ENCODE data around the gene IGF2BP3.

Gene IGF2BP3

DNA sequence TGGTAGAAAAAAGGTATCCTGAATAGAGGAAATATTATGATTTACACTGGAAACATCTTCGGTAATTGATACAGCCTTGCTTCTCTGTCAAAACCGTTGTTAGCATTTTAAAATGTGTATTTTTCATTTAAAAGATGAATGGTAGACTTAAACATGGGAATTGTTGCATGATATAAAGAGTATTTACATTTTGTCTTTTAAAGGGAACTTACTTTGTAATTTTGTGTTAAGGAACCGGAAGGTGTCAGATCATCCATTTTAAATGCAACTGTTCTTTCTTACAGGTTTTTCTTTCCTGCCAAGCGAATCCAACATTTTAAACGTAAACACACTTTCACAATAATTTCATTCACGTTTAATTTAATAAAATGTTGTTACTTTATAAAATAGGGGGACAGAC is 1.8 kb upstream of the IGF2BP3 start:
- DNase-seq (ENCODE audit: low read depth), result no peak

DNA sequence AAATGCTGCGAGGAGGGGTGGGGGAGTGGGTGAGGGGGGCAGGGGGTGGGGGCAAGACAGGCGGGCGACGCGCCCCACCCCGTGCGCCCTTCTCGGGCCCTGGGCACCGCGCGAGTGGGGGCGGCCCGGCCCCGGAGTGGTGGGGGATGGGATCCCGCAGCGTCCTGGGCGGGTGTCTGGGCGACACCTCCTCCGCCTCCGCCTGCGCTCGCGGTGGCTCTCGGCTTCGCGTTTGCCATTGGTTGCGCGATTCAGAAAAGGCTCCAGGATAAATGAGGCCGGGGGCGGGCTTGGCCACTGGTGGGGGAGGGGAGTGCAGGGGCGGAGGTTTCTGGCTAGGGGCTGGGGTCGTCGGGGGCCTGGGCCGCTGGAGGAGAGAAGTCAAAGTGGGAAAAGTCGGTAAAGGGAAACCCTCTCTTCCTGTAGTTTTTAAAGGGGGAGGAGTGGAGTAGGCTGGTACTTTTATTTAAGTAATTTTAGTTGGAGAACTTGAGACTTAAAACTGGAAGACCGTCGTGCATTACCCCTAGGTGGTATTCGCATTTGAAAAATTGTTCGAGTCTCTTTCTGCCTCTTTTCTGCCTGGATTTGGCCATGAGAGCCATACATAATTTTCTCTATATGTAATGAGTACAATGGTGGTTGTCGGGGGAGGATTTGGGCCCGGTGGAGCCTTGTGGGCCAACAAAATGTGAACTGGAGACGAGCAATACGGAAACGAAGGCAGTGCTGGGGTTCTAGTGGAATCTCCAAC is 992 bp upstream of the IGF2BP3 start:
- DNase-seq (ENCODE audit: low read depth), result no peak

DNA sequence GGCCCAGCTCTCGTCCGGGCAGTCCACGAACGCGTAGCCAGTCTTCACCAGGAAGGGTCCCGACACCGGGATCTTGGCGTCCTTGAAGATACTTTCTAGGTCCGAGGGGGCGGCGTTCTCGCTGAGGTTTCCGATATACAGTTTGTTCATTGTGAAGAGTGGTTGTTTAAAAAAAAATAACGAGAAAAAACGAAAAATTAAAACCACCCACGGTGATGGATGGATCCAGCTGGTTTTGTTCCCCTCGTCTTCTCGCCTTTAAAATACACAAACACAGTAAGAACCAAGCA is 385 bp downstream of the IGF2BP3 start:
- no peak for DNase-seq (ENCODE audit: low read depth)

DNA sequence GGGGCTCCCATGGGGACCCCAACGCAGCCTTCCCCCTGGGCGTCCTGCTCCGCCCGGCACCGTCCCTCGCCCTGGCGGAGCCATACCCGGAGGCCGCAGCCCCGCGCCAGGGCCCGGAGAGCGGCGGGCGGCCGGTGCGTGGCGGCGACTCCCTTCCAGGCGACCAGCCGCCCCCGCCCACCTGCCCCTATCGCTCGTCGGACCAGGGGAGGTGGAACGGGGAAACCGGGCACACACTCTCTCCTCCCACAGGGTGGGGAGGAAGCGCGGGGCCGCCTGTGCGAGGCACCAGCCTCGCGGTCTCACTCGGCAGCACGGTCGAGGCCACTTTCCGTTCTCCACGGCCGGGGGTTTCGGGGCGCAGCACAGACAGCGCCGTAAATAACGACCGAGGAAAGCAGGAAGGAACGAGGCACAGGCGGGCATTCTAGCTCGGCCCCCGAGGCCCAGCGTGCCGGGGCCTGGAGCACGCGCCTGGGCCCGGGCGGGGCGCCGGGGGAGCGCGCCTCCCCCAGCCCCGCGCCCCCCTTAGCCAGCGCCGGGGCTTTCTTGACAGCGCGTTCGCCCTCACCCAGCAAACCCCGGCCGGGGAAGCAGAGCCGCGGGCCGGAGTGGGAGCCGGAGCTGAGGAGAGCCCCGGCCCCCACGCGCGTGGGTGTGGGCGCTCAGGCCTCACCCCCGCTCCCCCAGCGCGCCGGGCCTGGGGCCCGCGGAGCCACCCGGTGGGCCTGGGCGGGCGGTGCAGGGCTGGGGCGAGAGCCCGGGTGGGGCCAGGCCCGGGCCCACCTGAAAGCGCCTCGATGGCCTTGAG is 936 bp downstream of the IGF2BP3 start:
- no peak for DNase-seq (ENCODE audit: low read depth)

DNA sequence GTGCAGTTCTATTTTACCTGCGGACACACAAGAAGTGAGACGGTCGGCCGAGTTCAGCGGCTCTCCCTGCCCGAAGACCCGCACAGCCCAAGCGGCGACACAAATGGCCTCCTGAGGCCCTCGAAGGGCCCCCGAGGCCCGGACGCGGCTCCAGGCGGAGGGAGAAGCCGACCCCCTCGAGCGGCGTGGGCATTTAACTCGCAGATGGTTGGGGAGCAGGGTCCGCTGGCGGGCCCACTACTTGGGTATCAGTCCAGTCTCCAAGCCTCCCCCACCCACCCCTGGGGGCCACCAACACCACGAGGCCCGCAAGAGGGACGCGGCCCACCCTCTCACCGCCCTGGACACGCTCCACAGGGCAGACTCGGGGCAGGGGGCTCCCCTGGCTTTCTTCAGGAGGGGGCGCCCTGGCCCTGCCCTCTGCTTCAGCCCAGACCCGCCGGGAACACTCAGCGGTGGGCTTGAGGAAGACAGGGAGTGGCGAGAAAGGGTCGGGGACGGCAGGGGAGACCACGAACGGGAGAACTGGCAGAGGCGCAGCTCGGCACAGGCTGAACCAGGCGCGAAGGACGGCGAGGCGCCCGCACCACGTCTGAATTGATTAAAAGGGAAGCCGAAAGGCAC is 1.7 kb downstream of the IGF2BP3 start:
- peak; percentile 1 for DNase-seq (ENCODE audit: low read depth)

DNA sequence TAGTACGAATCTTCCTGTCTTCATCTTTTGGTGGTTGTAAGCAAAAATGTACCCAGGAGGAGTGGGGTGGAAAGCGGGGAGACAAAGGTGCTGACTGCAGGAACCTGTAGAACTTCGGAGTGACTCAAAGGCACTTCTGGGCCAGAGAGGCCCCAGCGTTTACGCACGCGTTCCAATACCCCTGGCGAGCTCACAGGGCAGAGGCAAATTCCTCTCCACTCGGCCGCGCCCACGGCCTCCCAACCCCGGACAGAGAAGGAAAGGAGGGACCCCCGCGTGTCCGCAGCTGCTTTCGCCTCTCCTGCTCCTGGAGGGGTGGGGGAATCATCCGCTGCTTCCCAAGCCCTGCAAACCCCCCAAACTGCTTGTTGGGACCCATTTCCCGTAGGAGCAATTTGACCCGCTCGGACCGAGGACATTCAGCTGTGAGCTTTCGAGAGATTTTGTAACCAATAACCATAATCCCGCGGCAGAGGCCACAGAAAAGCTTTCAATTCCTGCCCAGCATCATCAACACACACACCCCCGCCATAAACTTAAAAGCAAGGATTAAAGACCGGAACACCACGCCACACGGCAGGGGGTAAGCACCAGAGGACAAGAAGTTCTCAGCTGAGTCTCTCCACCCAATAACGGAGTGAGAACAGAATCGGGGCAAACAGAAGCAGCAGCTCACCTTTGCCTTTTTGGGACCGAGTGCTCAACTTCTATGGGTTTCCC is 2.3 kb downstream of the IGF2BP3 start:
- DNase-seq (ENCODE audit: low read depth), result no peak

DNA sequence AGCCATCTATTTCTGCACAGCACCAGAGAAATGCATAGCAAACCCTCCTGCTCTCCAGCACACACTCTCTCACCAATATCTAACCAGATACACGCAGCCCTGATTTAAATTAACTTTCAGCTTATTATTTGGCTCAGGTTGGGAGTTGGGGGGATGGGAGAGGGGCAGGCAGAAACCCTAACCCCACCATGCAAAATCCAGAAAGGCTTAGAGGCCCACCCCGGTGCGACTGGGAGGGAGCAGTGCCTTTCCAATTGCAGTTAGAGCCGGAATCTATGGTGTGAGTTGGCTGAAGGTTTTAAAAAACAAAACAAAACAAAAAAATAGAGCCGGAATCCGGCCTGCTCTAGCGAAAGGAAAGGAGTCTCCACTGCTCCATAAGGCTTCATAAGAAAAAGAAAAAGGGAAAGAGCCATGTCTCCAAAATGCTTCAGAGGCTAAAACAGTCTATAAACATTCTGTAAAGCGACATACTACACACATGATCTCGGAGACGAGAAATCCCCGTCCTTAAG is 2.9 kb downstream of the IGF2BP3 start:
- no peak for DNase-seq (ENCODE audit: low read depth)

DNA sequence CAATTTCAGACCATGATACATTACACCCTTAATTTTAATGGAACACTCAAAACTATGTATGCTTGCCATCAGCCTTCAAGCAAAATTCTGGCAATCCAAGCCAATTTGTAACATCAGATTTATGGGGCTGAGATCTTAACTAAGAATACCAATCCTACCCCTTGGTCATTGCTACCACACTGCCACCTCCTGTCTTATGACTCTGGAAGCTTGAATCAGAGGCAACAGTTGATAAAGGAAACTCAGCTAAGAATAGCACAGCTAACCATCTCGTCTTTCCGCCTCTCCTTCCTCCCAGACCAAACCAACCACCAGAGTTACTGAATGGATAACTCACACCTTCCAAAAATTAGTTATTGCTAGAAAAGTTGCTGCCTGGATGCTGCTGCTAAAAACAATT is 7.4 kb downstream of the IGF2BP3 start:
- no peak for DNase-seq (ENCODE audit: low read depth)

DNA sequence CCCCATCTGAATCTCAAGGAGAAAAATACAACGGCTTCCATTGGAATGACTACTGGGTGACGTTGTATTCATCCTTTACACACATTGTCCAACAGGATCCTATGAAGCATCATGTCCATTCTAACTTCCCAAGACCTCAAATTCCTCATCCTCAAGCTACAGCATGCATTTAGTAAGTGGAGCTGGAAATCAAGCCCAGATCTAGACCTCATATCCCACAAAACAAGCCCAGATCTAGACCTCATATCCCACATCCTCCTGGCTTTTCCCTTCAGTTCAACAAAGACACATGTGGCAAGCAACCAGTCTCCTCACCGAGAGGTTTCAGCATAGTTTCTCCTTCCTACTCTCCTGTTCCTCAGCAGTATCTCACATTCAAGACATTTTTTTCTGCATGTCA is 12.2 kb downstream of the IGF2BP3 start:
- no peak for DNase-seq (ENCODE audit: low read depth)

DNA sequence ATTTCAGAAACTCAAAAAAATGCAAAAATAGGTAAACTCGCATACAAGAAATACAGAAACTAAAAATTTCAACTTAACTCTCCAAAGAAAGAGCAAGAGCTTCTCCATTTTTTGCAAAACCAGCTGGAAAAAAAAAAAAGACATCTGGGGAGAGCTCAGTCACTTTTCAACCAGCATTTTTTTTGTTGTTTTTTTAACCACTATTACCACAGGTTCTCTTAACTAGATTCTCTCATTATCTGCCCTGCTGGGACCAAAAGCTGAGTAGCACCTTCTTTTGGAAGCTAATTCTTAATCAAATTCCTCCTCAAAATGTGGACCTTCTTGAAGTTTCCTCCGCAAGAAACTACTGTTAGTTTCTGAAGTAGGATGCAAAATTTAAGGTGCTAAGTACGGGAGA is 14.2 kb downstream of the IGF2BP3 start:
- DNase-seq (ENCODE audit: low read depth), result no peak

DNA sequence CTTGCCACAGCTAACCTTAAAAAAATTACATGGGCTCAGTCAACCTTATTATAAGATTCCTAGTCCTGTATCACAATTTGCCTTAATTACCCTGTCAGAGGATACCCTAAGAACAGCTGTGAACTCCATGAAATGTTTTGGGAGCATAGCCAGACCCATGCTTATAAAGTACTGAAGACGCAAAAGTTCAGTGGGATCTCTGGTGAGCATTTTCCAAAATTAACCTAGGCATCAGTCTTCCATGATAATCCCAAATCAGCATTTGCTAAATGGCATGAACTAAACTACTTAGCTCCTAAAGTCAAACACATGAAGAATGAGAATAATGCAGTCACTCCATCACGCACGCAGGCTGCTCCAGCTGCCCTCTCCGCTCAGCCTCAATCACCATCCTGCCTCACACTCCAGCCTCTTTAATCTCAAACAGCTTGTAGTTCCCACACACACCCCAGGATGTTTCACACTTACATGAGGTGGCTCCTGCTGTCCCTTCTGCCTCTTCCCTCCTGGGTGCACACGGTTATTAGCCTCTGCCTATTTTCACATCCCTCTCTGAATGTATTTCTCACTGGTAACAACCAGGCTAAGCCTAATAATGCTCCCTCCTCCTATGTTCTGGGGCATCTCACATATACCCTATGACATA is 15.3 kb downstream of the IGF2BP3 start:
- DNase-seq (ENCODE audit: low read depth), result no peak

DNA sequence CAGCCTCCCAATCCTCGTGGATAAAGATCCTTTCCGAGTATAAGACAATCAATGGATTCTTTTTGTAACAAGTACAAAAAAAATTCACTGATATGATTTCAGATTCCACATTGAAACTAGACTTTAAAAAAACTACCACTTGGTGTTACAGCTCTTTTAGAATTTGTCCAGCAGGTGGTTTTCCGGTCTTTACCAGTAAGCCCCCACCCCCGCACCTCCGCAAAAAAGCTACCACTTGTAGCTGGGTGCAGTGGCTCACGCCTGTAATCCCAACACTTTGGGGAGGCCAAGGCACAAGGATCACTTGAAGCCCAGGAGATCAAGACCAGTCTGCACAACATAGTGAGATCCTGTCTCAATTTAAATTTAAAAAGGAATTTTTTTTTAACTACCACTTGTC is 19.8 kb downstream of the IGF2BP3 start:
- no peak for DNase-seq (ENCODE audit: low read depth)

DNA sequence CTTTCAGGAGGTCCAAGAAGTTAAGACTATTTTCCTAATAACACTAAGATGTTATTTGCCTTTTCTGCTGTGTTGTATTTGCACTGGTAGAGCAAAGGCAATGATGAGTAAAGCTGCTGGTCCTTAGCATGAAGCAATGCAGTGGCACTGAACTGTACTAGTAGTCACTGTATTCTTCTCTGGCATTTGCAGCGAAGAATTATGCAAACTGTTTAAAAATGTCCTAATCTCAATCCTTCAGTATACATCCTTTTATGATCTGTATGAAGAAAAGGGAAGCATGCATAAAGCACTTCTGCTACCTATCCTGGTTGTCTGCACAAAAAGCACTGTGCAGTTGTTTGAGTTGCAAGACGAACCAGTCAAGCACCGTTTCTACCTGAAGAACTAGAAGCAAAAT is 20.4 kb downstream of the IGF2BP3 start:
- DNase-seq (ENCODE audit: low read depth), result no peak

DNA sequence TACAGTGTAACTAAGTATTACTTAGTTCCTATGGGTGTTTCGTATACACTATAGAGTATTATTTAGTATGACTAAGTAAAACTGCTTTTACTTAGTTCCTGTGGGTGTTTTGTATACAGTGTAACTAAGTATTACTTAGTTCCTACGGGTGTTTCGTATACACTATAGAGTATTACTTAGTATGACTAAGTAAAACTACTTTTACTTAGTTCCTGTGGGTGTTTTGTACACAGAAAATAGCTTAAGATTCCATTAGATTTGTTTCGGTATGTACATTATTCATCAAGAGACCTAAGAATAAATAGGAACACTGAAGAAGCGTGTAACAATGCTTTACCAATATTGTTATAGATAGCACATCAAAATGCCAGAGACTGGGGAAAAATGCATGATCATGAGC is 25.0 kb downstream of the IGF2BP3 start:
- no peak for DNase-seq (ENCODE audit: low read depth)

DNA sequence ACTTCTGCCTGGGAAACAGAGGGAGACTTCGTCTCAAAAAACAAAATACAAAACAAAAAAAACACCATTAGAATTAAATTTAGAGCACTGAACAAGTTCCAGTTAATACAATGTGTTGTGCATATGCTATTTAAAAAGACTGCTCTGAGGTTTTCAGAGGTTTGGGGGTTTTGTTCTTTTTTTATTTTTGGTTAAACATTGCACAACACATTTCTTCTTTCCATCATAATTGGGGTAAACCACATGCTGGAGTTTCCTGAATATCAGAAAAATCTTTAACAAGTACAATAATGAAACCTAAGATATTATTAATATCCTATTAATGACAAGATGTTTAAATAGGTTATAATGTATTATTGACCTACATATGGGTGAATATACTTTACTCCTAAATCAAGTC is 26.3 kb downstream of the IGF2BP3 start:
- no peak for DNase-seq (ENCODE audit: low read depth)

DNA sequence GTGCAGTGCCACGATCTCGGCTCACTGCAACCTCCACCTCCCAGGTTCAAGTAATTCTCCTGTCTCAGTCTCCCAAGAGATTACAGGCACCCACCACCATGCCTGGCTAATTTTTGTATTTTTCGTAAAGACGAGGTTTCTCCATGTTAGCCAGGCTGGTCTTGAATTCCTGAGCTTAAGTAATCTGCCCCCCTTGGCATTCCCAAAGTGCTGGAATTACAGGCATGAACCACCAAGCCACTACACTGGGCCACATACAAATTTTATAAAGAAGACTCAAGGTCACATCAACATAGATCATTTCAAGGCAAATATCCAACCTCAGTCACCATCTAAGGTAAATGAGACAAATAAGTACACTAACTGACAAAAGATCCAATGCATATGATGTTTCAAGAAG is 32.1 kb downstream of the IGF2BP3 start:
- no peak for DNase-seq (ENCODE audit: low read depth)

DNA sequence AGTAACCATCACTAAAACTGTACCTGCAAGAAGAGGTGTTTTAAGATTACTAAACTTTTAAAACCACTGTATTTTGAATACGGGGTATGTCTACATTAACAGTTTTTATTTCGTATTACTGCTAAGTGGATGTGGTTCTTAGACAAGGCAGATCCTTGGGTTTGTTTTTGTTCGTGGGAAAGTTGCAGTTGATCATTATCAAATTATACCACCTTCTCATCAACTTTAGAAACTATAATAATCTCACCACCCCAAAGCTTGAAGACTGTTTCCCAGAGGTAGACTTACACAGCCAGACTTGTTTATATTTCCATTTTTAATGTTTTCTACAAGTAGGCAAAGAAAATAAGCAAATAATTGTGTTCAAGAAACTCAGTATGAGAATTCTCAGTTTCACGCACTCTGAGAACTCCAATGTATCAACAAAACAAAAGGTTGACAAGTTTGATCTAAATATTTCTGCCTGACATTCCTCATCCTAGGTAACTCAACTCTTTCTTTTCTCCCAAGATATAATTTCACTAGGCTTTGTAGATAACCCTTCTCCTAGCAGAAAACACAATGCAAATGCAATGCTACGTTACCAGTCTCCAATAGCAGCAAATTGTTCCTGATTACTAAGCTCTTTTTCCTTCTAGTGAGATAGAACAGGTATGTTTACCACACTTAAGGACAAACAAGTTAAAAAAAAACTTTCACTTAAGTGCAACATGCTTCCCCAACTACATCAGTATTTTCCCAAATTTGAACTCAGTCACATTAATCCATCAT is 36.0 kb downstream of the IGF2BP3 start:
- no peak for DNase-seq (ENCODE audit: low read depth)

DNA sequence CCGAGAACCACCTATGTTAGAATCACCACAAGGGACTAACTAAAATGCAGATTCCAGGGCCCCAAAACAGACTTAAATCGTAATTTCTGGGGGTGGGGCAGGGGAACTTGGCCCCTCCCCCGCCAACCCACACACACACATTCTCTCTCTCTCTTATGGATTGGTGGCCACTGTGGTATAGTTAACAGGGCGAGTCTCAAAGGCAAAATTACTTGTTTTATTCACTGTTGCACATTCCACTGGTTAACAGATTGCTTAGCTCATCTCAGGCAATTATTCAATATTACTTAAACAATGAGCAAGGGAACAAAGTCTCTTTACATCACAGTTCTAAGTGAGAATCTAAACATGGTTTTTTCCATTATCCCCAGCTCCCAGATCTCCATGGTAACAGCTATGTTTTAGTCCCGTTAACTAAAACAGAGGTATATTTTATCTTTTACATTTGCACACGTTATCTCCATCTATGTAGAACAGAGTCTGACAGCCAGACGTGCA is 38.5 kb downstream of the IGF2BP3 start:
- no peak for DNase-seq (ENCODE audit: low read depth)

DNA sequence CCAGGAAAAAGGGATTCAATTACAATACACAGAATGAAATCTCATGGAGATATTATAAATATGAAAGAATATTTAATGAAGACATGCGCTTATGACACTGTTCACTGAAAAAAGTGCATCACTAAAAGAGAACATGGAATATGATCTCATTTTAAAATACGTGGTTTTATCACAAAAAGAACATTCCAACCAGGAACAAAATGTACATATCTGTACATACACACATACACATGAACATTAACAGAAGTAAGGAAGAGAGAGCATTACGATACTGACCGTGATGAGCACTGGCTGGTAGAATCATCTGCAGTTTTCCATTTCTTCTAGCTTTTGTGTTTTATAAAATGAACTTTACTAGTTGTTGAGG is 39.4 kb downstream of the IGF2BP3 start:
- no peak for DNase-seq (ENCODE audit: low read depth)

DNA sequence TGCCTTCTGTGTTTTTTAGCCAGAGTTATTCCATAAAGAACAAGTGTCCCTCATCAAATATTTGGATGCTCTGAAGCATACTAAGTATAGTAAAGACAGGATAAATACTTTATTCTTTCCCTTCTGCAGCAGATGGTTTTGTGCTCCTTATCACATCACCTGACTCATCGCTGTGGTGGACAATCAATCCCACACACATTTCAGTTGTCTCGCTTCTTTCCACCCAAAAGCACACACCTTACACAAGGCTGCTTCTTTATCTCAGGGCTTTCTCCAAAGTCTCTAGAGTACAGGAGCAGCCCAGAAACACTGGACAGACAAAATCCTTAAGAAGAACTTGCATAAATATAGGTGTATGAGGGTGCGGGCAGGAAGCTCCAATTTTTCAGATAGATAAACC is 43.4 kb downstream of the IGF2BP3 start:
- DNase-seq (ENCODE audit: low read depth), result no peak

DNA sequence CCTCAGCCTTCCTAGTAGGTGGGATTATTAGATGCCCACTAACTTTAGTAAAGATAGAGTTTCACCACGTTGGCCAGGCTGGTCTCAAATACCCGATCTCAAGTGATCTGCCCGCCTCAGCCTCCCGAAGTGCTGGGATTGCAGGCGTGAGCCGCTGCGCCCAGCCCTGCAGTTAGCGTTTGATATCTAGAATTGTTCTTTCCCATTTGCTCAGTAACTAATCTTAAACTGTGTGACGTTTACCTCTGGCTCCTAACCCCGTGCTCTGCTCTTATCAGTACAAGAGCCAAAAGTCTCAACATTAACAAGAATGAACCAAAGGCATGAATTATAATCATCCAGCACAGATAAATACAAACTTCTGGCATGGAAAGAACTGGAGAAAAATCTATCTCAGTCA is 47.4 kb downstream of the IGF2BP3 start:
- DNase-seq (ENCODE audit: low read depth), result no peak

All from stimulated activated CD8-positive, alpha-beta memory T cell treated with anti-CD3 and anti-CD28 coated beads, Interleukin-15, amount 100 ng/mL, for 24 hours (primary cell).